Fibroblast of mammary gland (primary cell): ENCODE measurements around the gene MOB2.

ENCODE experiments used
- DNase-seq: peaks from one replicate; pipeline ENCODE4 v3.0.0-alpha.2; 2010; ENCODE audit warnings: low read depth
- H3K4me3 ChIP-seq: 2 replicates; pipeline ENCODE4 v1.5.1; 2011; ENCODE audit warnings: low read depth, mild to moderate bottlenecking, low read length, moderate library complexity; ENCODE audit not compliant: control insufficient read depth
- CTCF ChIP-seq: conservative IDR thresholded peaks from 2 replicates; pipeline ENCODE4 v1.5.1; 2011; ENCODE audit warnings: low read depth, low read length, inconsistent platforms; ENCODE audit not compliant: control insufficient read depth, insufficient read depth

Gene MOB2

GRCh38 chr11:1486054-1486825 lies at the start of gene MOB2:
Gene MOB2, minus strand, starts transcription at chr11:1486779. Its CDS starts 223 bp downstream, at chr11:1486556.
- no peak for TF ChIP-seq CTCF
- no peak within 1 kb of the TSS for H3K4me3 ChIP-seq
- DNase-seq = no peak

GRCh38 chr11:1534682-1535081 lies 48.1 kb upstream of the MOB2 start:
- no peak overlapping the region for H3K4me3 ChIP-seq
- TF ChIP-seq CTCF = no peak
- peak; percentile 70 for DNase-seq

GRCh38 chr11:1534171-1534570 lies 47.6 kb upstream of the MOB2 start:
- DNase-seq = no peak
- H3K4me3 ChIP-seq = no peak overlapping the region
- no peak for TF ChIP-seq CTCF

- TF ChIP-seq CTCF = no peak
- H3K4me3 ChIP-seq = no peak overlapping the region
- no peak for DNase-seq
Measured at GRCh38 chr11:1533342-1533725, 46.8 kb upstream of the MOB2 start.

DNA sequence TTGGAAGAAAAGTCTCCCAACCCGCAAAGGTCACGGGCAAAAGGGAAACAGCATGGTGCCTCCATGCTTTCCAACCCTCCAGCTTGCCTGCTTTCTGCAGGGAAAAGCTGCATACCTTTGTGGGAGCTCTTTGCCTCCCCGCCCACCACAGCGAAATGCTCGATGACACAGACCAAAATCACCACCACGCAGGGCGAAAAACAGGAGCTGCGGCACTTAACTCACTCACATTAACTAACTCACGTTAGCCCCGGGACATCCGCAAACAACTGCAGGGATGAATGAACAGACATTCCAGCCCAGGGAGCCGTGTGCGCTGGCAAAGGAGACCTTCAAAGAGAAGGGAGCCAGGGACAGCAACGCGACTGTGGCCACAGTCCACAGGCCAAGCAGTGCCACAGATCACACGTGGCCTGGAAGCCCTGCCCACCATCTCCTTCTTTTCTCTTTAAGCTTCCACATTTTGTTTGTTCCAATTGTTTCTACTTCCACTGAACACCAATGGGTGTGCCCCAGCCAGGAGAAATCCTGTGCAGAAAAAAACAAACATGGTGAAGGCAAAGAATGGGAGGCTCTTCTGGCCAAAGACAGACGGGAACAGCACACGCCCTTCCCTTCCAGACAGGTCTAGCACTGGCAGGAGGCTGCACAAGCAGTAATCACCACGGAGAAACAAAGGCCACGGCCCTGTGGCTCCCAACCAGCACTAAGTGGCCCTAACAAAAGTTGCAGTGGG lies 46.2 kb upstream of the MOB2 start:
- no peak overlapping the region for H3K4me3 ChIP-seq
- no peak for TF ChIP-seq CTCF

DNA sequence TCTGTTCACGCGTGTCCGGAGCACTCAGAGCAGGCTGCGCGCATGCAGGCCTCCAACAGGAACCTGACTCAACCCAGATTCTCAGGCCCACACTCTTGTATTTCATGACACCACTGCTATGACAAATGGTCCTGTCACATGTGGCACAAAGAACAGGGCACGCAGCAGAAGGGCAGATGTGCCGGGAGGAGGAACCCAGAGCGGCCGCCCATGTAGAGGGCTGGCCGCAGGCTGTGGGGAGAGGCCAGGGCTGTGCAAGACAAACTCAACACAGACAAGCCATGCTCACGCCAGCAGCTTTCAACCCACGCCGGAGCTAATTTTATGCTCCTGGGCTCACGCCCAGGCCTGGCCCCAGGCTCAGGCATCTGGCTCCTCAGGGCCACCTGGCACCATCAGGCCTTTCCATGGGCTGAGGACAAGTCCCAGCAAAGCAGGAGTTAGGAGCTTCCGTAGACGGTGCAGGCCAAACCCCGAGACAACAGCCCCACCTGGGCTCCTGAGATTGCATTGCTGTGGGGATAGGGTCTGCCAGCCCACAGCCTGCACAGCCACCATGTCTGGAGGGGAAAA lies 45.5 kb upstream of the MOB2 start:
- H3K4me3 ChIP-seq = no peak overlapping the region
- DNase-seq = peak; percentile 79
- no peak for TF ChIP-seq CTCF

More for the DNA sequence above, 46.2 kb upstream of the MOB2 start:
- DNase-seq = peak; percentile 39
